Glomerular visceral epithelial cell (primary cell): ENCODE measurements around the gene CDK18.

Experiments used
- DNase-seq: peaks from one replicate; pipeline ENCODE4 v3.0.0-alpha.2; 2016; ENCODE audit errors: extremely low spot score

The CDK18 gene

GRCh38 chr1:205523891-205524793, 19.7 kb downstream of the CDK18 start:
- peak; percentile 74 for DNase-seq

GRCh38 chr1:205524794-205525101, 20.3 kb downstream of the CDK18 start:
- DNase-seq, result no peak

DNA sequence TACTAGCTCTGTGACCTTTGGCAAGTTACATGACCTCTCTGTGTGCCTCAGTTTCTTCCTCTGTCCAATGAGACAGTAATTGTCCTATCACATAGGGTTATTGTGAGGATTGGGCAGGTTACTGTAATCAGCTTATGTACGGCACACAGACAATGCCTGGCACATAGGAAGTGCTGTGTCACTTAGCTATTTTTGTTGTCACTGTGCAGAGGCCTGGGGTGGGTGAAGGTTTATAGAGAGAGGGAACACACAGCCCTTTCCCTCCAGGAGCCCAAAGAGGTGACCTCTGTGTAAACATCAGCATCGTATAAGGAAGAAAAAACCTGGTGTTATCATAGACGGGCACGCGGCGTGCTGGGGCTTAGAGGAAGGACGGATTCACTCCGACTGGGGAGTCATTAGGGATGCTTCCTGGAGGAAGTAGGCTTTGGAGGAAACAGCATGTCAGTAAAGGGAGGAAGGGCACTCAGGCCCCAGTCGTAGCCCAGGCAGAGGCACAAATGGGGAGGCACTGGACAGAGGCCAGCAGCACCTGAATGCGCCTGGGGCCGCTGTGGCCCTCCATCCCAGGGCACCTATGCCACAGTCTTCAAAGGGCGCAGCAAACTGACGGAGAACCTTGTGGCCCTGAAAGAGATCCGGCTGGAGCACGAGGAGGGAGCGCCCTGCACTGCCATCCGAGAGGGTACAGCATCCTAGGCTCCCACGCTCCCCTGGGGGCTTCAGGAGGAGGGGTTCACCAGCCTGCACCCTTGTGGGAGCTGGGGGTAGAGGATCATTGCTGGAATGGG, 21.2 kb downstream of the CDK18 start:
- DNase-seq, result no peak

DNA sequence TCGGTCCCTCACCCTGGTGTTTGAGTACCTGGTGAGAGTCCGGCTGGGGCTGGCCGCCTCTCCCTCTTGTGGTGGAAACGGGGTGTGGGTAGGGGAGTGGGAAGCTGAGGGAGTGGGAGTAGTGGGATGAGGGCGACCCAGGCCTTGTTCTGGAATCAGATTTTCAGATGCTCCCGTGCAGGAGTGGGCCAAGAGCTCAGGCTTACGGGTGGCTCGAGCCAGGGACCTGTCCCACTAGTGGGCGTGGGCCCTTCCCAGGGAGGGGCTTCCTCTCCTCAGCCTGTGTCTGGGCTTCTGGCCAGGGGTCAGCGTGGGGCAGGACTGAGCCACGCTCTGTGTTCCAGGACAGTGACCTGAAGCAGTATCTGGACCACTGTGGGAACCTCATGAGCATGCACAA, 22.0 kb downstream of the CDK18 start:
- DNase-seq, result no peak

GRCh38 chr1:205527931-205528330, 23.5 kb downstream of the CDK18 start:
- DNase-seq, result no peak

- DNase-seq, result no peak
These were observed 24.0 kb downstream of the CDK18 start for GRCh38 chr1:205528446-205528886.

GRCh38 chr1:205528887-205529825, 24.7 kb downstream of the CDK18 start:
- DNase-seq, result peak; percentile 62

DNA sequence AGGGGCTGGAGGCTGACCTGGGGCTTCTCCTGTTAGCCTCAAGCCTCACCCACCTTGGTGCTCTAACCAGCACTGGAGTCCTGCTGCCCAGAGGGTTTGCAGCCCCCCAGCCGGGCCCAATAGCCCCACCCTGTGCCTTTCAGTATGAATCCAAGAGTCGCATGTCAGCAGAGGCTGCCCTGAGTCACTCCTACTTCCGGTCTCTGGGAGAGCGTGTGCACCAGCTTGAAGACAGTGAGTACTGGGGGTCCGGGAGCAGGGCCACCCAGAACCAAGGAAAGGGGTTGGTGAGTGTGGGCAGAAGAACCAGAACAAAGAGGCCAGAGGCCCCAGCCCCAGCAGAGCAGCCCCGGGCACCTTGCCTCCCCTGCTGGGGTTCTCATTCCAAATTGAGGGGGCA, 25.6 kb downstream of the CDK18 start:
- DNase-seq, result no peak

DNA sequence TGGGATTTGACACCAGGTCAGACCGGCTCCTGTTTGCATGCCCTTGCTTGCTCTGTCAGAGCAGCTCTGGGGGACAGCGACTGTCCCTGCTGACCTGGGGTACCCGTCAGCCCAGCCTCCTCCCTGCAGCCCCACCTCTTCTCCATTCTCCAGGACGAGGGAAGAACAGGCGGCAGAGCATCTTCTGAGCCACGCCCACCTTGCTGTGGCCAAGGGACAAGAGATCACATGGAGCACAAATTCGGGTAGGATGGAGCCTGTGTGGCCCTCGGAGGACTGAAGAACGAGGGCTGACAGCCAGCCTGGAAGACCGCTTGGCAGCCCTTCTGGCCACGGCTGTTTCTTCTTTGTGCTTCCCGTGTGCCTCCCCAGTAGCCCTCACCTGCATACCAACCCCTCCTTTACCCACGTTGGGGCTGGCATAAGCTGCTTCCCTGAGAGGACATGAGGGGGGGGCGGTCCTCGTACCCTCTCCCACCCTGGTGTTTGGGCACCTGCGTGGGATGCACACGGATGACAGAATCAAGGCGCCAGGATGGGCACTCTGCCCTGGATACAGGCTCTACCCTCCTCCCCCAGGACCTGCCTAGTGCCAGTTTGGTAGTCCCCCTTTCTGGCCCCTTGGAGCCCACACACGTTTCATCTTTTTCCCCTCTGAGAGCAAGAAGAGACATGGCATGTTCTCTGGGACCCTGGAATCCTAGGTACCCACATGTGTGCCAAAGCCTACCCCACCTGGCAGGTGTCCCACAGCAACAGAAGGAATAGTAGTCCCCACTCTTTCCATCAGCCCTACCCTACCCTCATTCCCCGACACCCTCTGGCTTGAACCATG, 26.9 kb downstream of the CDK18 start:
- no peak for DNase-seq

DNA sequence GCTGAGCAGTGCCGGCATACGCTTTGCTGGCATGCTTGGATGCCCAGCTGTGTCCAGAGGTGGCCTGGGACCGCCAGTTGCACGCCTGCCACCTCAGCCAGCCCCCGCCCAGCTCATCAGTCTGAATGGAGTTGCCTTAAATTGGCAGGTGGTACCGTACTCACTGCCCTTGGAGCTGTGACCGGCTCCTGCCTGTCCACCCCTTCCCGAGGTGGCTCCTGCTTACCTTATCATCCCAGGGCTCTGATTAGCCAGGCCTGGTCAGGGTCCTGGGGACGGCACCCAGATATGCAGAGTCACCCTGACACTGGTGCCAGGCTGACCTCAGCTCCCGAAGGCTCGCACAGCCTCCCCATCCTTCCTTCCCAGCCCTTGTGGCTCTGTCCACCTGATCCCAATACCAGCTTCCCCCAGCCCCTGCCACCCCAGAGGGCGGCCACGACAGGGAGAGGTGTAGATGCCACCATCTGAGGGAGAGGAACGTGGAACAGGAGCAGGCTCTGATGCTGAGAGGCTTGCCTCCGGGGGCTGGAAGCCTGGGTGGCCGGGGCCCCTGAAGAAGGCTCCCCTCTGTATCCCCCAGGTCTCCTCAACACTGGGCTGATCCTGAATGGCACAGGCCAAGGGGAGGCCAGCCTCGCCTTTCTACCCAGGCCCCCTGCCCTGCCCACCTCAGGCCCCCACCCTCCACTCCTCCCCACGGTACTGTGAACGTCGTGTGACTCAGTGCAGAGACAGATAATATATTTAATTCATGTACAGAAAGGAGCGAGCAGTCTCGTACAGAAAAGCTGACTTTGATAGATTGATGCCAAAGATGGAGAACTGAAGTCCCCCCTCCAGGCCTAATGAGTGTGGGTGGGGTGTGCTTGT, 27.8 kb downstream of the CDK18 start:
- no peak for DNase-seq

DNA sequence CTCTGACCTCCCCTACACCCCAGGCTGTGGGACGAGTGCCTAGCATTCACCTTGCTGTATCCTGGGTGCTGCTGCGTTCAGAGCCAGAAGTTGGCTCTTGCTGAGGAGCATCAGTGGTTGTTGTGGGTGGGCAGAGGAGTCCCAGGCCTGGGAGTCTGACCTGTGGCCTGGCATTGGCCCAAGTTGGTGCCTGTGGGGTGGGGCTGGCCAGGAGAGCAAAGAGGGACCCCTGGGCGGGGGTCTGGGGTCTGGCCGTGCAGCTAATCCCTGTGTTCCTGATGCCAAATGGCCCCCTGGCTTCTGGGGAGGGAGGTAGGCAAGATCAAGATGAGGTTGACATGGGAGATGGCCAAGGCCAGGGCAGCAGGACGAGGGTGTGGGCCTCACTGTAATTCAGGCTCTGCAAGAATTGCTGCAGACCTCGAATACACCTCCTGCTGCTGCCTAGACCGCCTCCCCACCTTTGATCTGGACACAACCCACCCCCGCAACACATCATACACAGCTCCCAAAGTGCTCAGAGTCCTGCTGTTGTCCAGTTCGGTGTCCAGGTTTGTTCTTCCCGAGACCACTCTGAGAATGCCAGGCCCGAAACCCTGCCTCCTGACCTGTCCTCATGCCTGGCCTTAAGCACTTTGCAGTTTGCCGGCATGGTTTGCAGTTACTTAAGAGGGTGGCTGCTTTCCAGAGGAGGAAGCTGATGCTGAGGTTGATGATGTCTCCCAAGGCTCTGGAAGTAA, 28.7 kb downstream of the CDK18 start:
- DNase-seq, result no peak

- DNase-seq, result no peak
These were observed 29.4 kb downstream of the CDK18 start for GRCh38 chr1:205533748-205534443.

- no peak for DNase-seq
These were observed 30.0 kb downstream of the CDK18 start for GRCh38 chr1:205534444-205534985.

DNA sequence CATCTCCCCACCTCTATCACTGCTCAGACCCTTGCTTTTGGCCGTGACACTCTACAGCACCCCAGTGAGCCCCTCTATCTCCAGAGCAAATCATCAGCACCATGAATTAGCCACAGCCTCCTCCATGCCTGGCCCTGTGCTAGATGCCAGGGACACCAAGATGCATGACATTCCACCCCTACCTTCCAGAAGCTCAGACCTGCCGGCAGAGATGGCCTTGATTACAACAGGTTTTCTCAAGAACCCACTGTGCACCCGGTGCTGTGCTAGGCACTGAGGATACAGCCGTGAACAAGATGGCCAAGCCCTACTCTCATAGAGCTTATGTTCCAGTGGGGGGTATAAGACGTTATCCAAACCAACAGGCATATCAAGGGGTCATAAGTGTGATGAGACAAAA, 30.6 kb downstream of the CDK18 start:
- no peak for DNase-seq

- DNase-seq, result no peak
These were observed 31.6 kb downstream of the CDK18 start for GRCh38 chr1:205535866-205536758.

- no peak for DNase-seq
These were observed 32.4 kb downstream of the CDK18 start for GRCh38 chr1:205536759-205537361.
